ENCODE measurements around the gene NPTN.

NPTN gene

DNA sequence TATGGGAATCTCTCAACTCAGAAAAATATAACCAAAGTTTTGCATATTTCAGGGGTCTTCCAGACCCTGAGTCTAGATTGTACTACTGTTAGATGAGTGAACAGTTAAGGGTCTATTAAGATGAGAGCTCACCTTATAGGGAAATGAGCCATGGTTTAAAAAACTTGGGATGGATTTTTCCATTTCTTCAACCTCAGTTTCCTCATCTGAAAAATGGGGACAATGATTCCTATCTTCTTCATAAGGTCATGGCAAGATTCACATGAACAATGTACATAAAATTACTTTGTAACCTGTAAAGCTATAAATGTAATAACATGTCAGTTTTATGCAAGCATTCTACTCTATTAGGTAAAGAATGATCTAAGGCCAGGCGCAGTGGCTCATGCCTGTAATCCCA is 28.7 kb downstream of the NPTN start:
- H3K4me3 ChIP-seq (ENCODE audit: low read length), result no peak overlapping the region
- DNase-seq (ENCODE audit: low read depth, low spot score), result no peak

GRCh38 chr15:73602992-73603391 is 30.2 kb downstream of the NPTN start:
- no peak for DNase-seq (ENCODE audit: low read depth, low spot score)

GRCh38 chr15:73602446-73602843 is 30.7 kb downstream of the NPTN start:
- DNase-seq (ENCODE audit: low read depth, low spot score), result peak; percentile 9
- no peak overlapping the region for H3K4me3 ChIP-seq (ENCODE audit: low read length)

More at GRCh38 chr15:73602992-73603391, 30.2 kb downstream of the NPTN start:
- no peak overlapping the region for H3K4me3 ChIP-seq (ENCODE audit: low read length)

DNA sequence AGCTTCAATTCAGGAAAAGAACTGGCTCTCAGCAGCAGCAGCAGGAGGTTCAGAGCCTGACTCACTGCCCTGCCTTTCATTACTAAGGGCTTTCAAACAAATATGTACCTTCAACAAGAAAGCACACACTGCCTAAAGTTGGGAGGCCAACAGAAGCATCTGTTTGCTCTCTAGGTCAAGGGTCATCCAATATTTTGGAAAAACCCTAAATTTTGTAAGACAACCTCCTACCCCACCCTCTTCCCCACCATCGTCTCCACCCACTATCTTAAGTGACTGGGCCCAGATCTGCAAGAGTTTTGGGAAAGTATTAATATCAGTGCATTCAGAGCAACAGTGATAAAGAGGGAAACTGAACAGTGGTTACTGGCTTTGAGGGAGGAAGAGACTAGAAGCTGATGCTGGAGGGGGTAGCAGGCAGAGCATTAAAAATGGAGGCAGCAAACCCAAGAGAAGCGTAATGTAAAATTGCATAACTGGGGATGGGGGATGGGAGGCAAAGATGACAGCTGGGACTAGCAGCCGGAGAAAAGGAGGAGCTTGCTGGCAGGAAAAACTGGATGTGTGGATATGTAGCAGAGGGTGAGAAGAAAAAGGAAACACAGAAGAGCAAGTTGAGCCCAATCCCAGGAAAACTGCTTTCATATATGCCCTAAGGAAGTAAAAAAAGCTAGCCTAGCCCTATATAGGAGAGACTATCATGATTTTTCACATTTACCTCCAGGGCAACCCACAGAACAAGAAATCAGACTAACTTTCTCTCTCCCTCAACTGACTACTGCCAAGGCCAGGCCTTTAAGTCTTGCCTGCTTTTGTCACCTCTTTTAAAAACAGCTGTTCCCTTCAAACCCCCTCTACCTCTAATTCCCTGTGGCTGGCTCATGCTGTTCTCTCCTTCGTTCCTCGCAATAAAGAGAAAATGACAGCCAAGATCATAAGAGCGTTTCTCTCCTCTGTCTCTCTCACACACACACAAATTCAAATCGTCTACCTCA is 31.4 kb downstream of the NPTN start:
- no peak overlapping the region for H3K4me3 ChIP-seq (ENCODE audit: low read length)
- no peak for DNase-seq (ENCODE audit: low read depth, low spot score)

- no peak overlapping the region for H3K4me3 ChIP-seq (ENCODE audit: low read length)
- DNase-seq (ENCODE audit: low read depth, low spot score), result no peak
Measured at GRCh38 chr15:73600413-73601335, 32.5 kb downstream of the NPTN start.

- DNase-seq (ENCODE audit: low read depth, low spot score), result no peak
- H3K4me3 ChIP-seq (ENCODE audit: low read length), result no peak overlapping the region
Measured at GRCh38 chr15:73599934-73600333, 33.3 kb downstream of the NPTN start.

GRCh38 chr15:73598530-73599160 is 34.5 kb downstream of the NPTN start:
- no peak overlapping the region for H3K4me3 ChIP-seq (ENCODE audit: low read length)

DNA sequence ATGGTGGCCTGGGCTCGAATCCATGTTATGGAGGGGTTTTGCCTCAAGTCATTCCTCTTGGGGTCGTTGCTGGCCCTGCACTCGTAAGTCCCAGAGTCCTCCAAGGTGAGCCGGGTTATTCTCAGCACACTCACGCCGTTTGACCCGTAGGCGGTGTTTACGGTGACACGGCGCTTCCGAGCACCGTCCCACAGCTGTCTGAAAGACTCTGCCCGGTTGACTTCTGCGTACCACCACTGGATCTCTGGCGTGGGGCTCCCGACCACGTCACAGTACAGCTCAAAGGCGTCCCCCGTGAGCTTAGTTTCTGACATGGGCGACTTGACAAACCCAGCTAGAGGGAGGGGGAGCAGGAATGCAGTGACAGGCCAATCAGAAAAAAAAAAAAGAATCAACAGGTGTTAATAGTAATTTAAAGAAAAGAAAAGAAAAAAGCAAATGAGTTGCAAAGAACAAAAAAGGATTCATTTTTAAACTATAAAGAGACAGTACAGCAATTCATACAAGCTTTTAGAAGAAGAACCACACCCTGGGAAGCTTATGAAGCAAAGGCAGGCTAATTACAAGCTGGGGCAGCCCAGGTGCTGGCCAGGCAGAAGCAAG is 36.1 kb downstream of the NPTN start:
- no peak for DNase-seq (ENCODE audit: low read depth, low spot score)
- H3K4me3 ChIP-seq (ENCODE audit: low read length), result no peak overlapping the region

More at GRCh38 chr15:73598530-73599160, 34.5 kb downstream of the NPTN start:
- DNase-seq (ENCODE audit: low read depth, low spot score), result no peak

- DNase-seq (ENCODE audit: low read depth, low spot score), result no peak
- H3K4me3 ChIP-seq (ENCODE audit: low read length), result no peak overlapping the region
Measured at GRCh38 chr15:73596174-73596573, 37.0 kb downstream of the NPTN start.

DNA sequence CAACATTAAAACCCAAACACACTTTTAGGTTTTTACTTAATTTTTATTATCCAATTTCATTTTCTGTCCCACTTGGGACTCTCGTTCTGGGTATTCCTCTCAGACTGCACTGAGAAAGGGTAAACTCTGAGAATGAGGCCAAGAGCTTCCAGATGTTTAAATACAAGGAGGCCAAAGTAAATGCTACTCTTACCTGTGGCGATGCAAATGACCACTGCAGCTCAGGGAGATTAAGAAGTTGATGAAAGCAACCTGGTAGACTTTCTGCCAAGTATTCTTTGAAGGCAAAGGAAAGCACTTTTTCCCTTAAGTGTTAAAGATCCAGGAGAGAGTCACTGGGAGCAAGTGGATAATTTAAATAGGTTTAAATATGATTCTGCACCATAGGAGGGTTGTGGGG is 39.1 kb downstream of the NPTN start:
- no peak overlapping the region for H3K4me3 ChIP-seq (ENCODE audit: low read length)
- no peak for DNase-seq (ENCODE audit: low read depth, low spot score)

DNA sequence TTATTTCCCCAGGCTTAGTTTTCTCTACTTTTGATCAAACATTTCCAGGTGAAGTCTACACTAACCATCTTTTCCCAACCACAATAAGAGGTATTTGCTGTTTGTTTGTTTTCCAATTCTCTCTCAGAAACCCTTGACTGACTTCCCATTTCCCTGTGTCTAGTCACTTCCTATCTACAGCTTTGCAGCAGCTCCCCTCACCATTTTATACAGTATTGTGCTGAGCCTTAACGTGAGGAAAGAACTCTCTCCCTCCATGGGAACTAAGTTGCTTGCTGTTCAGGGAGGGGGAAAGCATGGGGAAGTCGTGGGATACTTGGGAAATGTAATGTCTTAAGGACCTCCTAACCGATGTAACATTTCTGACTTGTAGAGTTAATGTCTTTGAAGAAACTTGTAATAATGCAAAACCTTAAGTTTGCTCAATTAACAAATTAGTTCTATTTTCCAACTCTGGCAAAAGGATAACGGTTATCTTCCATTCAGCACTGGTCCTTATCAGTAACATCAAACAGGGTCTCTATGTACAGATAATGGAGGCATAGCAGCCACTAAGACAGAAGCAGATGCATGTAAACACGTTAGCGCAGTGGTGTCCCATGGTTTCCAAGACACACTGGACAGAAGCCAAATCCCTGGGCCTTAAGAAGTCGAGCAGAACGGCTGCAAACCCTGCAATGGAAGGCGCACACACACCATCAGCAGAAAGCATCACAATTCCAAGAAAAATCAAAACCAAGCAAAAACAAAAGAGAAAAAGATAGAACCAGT is 39.7 kb downstream of the NPTN start:
- DNase-seq (ENCODE audit: low read depth, low spot score), result no peak
- H3K4me3 ChIP-seq (ENCODE audit: low read length), result no peak overlapping the region

GRCh38 chr15:73590263-73590662 is 42.9 kb downstream of the NPTN start:
- no peak for DNase-seq (ENCODE audit: low read depth, low spot score)
- H3K4me3 ChIP-seq (ENCODE audit: low read length), result no peak overlapping the region

- no peak for DNase-seq (ENCODE audit: low read depth, low spot score)
- H3K4me3 ChIP-seq (ENCODE audit: low read length), result no peak overlapping the region
Measured at GRCh38 chr15:73589766-73590165, 43.4 kb downstream of the NPTN start.

- no peak overlapping the region for H3K4me3 ChIP-seq (ENCODE audit: low read length)
- DNase-seq (ENCODE audit: low read depth, low spot score), result no peak
Measured at GRCh38 chr15:73585871-73586654, 47.1 kb downstream of the NPTN start.

DNA sequence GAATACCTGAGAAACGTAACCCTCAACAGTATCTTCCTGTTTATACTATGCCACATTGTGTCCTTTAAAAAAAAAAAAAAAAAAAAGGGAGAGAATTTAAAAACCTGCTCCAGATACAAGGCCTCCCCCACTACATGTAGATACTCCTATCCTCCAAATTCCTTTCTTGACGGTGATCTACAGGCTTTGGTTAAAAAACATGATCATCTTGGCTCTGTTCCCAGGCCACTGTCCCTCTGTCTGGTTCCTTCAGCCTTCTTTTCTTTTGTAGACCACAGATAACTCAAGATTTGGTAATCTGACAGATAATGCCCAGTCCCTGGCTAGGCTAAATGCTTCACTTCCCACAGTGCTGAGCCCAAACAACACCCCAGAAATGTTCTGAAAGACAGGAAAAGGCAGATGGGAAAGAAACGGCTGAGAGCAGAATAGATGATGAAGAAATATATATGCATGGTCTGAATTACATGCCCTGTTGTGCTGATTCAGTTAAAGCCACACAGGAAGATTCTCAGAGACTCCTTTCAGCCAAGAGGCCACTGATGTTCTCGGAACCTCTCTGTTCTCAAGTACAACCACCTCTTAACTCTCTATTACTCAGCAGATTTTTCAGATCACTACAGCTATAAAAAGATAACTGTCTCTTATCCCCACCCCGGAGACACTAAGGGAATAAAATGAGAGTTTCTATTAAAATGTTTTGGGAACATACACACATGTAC is 48.3 kb downstream of the NPTN start:
- H3K4me3 ChIP-seq (ENCODE audit: low read length), result no peak overlapping the region
- DNase-seq (ENCODE audit: low read depth, low spot score), result no peak

- DNase-seq (ENCODE audit: low read depth, low spot score), result no peak
- no peak overlapping the region for H3K4me3 ChIP-seq (ENCODE audit: low read length)
Measured at GRCh38 chr15:73583544-73583943, 49.6 kb downstream of the NPTN start.

- no peak for DNase-seq (ENCODE audit: low read depth, low spot score)
- H3K4me3 ChIP-seq (ENCODE audit: low read length), result no peak overlapping the region
Measured at GRCh38 chr15:73582851-73583379, 50.3 kb downstream of the NPTN start.
